ENCODE measurements around the gene SLC4A1.

Gene SLC4A1

DNA sequence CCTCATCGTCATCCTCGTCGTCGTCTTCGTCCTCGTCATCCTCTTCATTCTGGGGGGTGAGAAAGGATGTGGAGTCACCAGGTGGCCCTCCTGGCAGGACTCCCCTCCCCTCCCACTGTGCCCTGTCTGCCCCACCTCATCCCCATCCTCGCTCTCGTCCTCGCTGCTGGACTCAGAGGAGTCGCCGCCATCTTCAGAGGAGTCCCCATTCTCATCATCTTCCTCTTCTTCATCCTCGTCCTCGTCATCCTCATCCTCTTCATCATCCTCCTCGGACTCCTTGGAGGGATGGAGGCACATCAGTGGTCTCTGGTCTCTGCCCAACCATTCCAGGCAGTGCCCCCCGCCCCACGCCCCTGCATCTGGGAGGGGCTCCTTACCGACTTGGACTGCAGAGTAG lies 60.6 kb downstream of the SLC4A1 start:
- TF ChIP-seq, protein P1, sequence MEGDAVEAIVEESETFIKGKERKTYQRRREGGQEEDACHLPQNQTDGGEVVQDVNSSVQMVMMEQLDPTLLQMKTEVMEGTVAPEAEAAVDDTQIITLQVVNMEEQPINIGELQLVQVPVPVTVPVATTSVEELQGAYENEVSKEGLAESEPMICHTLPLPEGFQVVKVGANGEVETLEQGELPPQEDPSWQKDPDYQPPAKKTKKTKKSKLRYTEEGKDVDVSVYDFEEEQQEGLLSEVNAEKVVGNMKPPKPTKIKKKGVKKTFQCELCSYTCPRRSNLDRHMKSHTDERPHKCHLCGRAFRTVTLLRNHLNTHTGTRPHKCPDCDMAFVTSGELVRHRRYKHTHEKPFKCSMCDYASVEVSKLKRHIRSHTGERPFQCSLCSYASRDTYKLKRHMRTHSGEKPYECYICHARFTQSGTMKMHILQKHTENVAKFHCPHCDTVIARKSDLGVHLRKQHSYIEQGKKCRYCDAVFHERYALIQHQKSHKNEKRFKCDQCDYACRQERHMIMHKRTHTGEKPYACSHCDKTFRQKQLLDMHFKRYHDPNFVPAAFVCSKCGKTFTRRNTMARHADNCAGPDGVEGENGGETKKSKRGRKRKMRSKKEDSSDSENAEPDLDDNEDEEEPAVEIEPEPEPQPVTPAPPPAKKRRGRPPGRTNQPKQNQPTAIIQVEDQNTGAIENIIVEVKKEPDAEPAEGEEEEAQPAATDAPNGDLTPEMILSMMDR (IDR thresholded peaks at IDR 0.05; ENCODE audit: control insufficient read depth, extremely low read depth, insufficient read depth) = no peak
- no peak for DNase-seq (ENCODE audit: low read depth)

DNA sequence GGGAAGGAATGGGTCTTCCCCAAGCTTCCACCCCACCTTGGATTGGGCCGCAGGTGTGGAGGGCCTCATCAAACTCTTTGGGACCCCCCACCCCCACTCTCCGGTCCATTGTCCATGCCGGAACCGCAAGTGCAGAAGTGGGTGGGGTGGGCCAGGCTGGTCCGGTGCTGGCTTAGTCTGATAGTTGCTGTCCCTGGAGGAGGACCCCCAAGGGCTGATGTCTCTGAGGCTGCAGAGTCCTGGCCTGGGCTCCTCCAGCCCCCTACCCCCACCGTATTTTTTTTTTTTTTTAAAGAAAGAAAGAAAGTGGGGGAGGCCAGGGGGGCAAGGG lies 61.1 kb downstream of the SLC4A1 start:
- TF ChIP-seq, protein P1 (IDR thresholded peaks at IDR 0.05; ENCODE audit: control insufficient read depth, extremely low read depth, insufficient read depth) = no peak
- no peak for DNase-seq (ENCODE audit: low read depth)

More for the DNA sequence above, 60.6 kb downstream of the SLC4A1 start:
- no peak overlapping the region for H3K4me3 ChIP-seq (ENCODE audit: low read depth, low read length)

DNA sequence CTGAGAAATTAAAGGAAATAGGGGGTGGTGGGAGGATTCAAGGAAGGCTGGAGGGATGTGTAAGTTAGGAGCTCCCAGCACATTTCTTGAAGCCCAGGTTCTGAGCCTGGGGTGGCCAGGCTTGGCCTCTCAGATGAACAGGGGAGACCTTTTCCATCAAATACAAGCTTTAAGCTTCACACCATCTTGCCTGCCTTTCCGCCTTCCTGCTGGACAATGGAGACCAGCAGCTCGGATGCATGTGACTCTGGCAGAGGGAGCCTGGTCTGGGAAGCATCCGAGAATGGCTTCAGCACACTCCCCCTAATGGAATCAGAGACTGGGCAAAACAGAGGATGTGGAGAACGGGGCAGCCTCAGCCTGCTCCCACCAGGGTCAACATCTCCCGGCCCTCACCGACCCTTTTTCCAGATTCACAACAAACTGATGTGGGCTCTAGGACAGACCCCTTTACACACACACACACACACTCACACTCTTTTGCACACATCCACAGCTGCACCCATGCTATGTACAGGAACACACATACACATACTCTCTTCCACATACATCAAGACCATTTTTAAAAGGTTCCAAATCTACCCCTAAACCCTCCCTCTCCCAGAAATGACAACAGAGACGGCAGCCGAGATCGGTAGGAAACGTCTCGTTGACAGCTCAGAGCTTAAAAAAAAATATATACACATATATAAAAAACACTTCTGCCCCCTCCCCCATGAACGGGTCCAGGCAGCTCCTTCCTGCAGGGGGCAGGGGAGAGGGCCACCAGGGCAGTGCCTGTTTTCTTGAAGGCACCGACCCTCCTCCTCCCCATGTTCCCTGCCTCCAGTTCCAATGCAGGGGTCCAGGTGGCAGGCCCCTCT lies 61.7 kb downstream of the SLC4A1 start:
- no peak overlapping the region for H3K4me3 ChIP-seq (ENCODE audit: low read depth, low read length)
- TF ChIP-seq, protein P1 (IDR thresholded peaks at IDR 0.05; ENCODE audit: control insufficient read depth, extremely low read depth, insufficient read depth) = 0 out of 2 replicates have a peak, but pooled peaks have one; percentile 10
- no peak for DNase-seq (ENCODE audit: low read depth)

More for the DNA sequence above, 61.1 kb downstream of the SLC4A1 start:
- no peak overlapping the region for H3K4me3 ChIP-seq (ENCODE audit: low read depth, low read length)

DNA sequence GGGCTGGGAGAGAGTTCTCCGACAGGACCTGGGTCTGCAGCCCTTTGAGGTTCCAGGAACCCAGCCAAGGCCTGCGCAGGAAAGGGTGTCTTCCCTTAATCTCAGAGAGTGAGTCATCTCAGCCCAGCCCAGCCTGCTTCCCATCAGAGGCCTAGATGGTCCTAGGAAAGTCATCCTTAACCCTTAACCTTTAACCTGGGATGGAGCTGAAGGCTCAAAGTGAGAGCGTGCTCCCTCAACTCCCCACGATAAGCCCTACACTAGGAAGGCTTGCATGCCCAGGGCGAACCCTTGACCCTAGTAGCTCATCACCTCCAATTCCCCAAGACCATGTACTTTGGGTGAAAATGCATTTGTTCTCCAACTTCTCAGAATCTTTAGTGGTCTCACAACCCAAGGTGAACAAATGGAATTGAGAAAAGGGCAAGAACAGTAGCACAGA lies 63.5 kb downstream of the SLC4A1 start:
- H3K4me3 ChIP-seq (ENCODE audit: low read depth, low read length) = no peak overlapping the region
- no peak for DNase-seq (ENCODE audit: low read depth)
- TF ChIP-seq, protein P1 (IDR thresholded peaks at IDR 0.05; ENCODE audit: control insufficient read depth, extremely low read depth, insufficient read depth) = no peak

DNA sequence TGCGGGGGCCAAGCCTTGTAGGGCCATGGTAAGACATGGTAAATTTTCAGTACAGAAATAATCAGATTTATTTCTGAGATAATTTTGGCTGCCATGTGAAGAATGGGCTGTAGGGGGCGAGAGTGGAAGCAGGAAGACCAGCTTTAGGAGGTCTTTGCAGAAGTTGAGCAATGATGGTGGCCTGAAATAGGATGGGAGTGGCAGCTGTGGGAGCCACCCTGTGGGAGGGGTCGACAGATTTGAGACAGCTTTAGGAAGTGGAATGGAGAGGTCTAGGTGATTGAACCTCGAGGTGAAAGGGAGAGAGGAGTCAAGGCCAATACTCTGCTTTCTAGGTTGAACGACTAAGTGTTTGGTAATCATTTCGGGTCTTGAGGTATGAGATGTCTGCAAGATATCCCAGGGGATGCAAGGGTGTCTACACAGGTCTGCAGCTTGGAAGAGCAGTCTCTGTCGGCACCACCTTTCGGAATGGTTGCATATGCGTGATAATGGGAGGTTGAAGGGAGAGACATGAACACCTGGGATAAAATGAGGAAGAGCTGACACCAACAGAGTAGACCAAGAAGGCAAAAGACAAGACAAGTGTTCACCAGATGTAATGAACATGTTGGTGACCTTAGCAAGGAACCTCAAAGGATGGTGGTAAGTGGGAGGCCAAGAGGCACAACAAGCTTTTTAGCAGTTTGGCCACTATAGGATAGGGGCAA lies 64.0 kb downstream of the SLC4A1 start:
- TF ChIP-seq, protein P1 (IDR thresholded peaks at IDR 0.05; ENCODE audit: control insufficient read depth, extremely low read depth, insufficient read depth) = peak; percentile 39
- H3K4me3 ChIP-seq (ENCODE audit: low read depth, low read length) = no peak overlapping the region
- DNase-seq (ENCODE audit: low read depth) = no peak

DNA sequence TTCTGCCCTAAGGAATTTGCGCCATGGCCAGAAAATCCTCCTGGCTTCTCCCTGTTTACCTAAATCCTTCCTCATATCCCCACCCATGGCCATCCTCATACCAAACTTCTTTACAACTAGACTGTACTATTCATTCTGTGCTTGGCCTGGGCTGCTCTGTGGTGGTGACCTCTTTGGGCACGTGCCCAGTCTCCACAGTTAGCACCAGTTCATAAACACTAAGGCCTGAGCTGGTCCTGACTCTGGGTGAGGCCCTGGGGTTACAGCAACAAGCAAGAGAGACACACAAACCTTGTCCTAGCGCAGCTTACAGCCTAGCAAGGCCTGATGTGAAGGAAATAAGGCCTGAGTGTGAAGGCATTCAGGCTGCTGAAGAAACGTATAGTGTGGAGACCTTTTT lies 65.2 kb downstream of the SLC4A1 start:
- TF ChIP-seq, protein P1 (IDR thresholded peaks at IDR 0.05; ENCODE audit: control insufficient read depth, extremely low read depth, insufficient read depth) = no peak
- no peak for DNase-seq (ENCODE audit: low read depth)
- no peak overlapping the region for H3K4me3 ChIP-seq (ENCODE audit: low read depth, low read length)

All from LNCaP clone FGC (cell line).